HepG2 (cell line): ENCODE measurements around the gene HMCN1.

ENCODE experiments used
- FOXJ3 ChIP-seq: sonication (generic); formaldehyde crosslinking; IDR thresholded peaks from 2 replicates; pipeline ENCODE4 v1.4.0; 2020; ENCODE audit warnings: missing genetic modification reagents, mild to moderate bottlenecking, borderline replicate concordance
- NFYC ChIP-seq: IDR thresholded peaks from 2 replicates; pipeline ENCODE4 v1.6.1; 2016; ENCODE audit warnings: missing genetic modification reagents, missing compliant biosample characterization
- ZNF224 ChIP-seq: sonication (generic); formaldehyde crosslinking; IDR thresholded peaks from 2 replicates; pipeline ENCODE4 v1.5.0; 2020; ENCODE audit warnings: mild to moderate bottlenecking, missing genetic modification reagents
- ZNF7 ChIP-seq: IDR thresholded peaks from 2 replicates; pipeline ENCODE4 v1.6.1; 2016; ENCODE audit warnings: missing biosample characterization, missing genetic modification reagents

DNA sequence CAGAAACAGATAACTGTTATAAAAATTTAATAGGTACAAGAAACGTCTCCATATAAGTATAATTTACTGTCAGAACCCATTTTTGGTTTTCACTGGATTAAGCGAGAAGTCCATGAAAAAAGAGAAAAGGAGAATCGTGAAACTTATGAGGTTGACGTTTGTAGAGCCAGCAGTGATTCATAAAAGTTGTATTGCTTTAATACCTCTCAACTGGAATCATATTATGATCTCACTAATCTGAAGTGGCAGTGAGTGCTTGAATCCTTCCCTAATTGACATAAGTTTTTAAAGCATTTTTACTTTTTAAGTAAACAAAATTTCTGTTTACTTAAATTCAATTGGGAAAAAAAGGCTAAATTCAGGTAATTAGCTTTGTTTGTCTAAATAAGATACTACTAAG is 325.6 kb downstream of the HMCN1 start:
- TF ChIP-seq ZNF7 (CRISPR knock-in tag) (no peak), ZNF224 (no peak), NFYC (CRISPR knock-in tag) (no peak), FOXJ3 (CRISPR knock-in tag) (no peak)
